Measurements from ENCODE around the gene MCRIP1.

Gene MCRIP1

DNA sequence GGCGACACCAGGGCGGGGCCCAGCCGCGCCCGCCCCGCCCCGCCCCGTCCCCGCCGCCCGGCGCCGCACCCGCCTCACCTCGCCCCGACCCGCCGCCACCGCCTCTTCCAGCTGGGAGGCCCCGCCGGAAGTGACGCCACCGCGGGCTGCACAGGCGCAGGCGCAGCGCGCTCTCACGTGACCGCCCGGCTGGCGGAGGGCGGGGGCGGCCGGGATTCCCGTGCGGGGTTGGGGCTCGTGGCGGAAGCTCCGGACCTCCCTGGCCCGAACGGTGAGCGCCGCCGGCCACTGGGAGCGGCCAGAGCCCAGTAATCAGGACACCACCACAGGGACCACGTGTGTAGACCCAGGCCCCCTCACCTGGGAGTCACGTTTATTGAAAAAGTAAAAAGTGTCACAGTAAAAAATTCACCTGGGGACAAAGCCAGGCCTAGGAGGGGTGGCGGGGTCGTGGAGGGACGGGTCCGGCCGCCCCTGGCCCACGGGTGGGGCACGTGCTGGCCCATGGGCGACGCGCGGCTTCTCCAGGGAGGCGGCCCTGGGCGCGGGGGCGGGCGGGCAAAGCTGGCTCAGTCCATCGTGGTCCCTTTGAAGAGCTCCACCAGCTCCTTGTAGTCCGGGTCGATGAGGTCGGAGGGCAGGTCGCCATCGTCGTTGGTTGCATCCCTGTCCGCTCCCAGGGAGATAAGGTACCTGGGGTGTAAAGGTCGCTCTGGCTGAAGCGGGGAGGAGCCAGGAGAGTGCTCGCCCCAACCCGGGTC, at the start of gene MCRIP1:
Gene MCRIP1, minus strand, starts transcription at position 132 of the 761 bp plus-strand sequence. CDS start 8,785 bp downstream, outside the sequence.
- DNase-seq, result peak; percentile 92

DNA sequence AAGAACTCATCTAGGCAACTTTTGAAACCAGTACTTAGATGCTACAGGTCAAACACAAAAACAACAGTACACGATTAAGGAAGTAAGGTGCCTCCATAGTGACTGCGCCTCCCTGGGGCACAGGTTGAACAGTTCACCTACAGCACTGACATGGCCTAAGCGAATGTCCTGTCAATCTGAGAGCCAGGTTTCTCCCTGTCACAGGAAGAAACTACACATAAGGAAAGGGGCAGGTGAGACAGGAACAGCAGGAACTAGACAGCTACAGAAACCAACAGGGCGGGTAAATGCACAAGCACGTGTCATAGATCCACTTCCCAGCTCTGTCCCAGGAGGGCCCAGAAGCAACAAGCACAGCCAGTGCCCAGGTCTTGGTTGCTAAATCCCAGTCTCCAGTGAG, 46.0 kb upstream of the MCRIP1 start:
- no peak for DNase-seq

- no peak for DNase-seq
These were observed 45.2 kb upstream of the MCRIP1 start for GRCh38 chr17:81878294-81878693.

- DNase-seq, result no peak
These were observed 44.5 kb upstream of the MCRIP1 start for GRCh38 chr17:81877569-81877968.

- peak; percentile 58 for DNase-seq
These were observed 38.5 kb upstream of the MCRIP1 start for GRCh38 chr17:81871387-81872230.

- DNase-seq, result no peak
These were observed 37.9 kb upstream of the MCRIP1 start, which contains the start of gene ARHGDIA for GRCh38 chr17:81870981-81871386. Gene ARHGDIA (minus strand): TSS chr17:81871337. CDS start chr17:81869930, 1,407 bp downstream.

- DNase-seq, result no peak
These were observed 37.3 kb upstream of the MCRIP1 start for GRCh38 chr17:81870131-81870980.

GRCh38 chr17:81869221-81870130, 36.4 kb upstream of the MCRIP1 start:
- DNase-seq, result no peak

GRCh38 chr17:81868674-81869220, 35.7 kb upstream of the MCRIP1 start:
- DNase-seq, result no peak

DNA sequence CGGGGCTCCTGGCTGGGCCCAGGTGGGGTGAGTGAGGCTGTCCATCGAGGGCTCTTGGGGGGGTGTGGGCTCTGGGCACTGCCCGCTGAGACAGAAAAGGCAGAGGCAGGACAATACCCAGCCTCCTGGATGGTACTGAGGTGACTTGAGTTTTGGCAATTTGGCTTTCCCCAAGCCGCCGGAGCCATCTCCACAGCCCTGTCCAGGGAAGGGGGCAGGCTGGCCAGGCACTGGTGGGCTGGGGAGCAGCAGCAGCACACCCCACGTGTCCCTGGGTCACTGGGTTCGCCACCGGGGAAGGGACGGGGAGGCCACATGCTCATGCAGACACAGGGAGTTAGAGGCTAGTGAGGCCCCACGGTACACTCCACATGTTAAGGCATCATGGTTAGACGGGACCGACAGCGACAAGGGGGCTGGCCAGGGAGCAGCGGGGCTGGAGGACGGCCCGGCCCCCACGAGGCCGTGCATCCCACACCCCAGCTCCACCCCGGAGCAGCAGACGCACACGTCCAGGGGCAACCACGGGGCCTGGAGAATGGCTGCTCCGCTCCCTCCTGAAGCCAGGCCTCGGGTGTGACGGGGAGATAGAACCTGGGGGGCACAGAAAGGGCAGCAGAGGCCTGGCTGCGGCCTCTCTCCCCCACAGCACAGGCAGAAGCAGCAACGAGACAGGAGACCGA, 35.0 kb upstream of the MCRIP1 start:
- no peak for DNase-seq

- DNase-seq, result no peak
These were observed 34.3 kb upstream of the MCRIP1 start for GRCh38 chr17:81867170-81867990.

DNA sequence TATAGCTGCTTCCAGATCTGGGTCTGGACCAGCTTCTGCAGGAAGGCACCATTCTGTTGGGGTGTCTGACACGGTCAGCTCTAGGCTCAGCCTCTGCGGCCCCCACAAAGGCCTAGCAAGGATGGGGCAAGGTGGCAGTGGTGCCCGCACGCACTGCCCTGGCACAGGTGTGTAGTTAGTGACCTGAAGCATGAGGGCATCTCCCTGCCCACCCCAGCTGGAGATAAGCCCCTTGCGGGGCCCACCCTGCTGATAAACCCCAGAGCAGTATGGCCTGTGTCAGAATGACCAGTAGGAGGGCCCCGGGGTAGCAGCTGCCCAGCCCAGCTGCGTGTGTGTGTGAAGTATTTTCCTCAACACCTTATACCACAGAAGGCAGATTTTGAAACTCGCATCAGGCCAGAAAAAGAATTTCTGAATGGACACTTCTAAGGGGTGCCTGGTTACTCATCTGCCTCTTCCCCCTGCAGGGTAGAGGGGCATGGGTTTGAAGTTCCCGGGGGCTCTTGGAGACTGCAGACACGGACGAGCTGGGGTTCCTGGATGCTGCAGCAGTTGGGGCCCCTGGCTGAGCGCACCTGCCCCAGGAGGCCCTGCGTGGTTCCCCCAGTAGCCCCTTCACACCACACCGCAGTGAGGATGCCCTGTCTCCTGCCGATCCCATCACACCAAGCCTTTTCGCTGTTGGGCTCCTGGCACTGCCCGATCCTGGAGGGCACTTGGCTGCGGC, 33.5 kb upstream of the MCRIP1 start:
- no peak for DNase-seq

GRCh38 chr17:81865733-81866439, 32.8 kb upstream of the MCRIP1 start:
- no peak for DNase-seq

DNA sequence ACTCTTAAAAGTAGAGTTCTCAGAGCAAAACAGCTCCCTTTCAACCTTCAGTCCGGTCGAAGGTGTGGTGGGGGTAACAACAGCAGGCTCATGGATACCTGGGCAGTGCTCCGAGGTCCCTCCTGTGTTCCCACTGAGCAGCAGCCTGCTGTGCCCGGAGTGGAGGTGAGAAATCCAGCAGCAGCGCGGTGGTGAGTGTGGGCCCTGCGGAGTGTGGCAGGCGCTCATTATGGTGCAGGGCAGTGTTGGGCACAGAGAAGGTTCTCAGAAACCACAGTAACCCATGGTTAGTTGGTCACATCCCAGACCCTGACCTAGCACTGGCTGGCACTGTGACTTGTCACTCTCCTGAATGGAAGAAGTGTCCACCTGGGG, 32.3 kb upstream of the MCRIP1 start:
- DNase-seq, result no peak

- DNase-seq, result no peak
These were observed 31.0 kb upstream of the MCRIP1 start for GRCh38 chr17:81863833-81864768.

- no peak for DNase-seq
These were observed 30.1 kb upstream of the MCRIP1 start for GRCh38 chr17:81863123-81863675.

All from NCI-H1048 (cell line).